GM21529 (cell line): ENCODE measurements around the gene CTSZ.
A peak's percentile ranks its signal among the peaks of the same experiment; 100 is the strongest.
"Not testable (repeated sequence)": the region's sequence is repeated elsewhere in the genome, so short reads cannot be mapped to it uniquely, and the experiment has no call there.

Source experiments
- ATAC-seq: cut with Tn5 transposase; IDR thresholded peaks from one replicate; pipeline ENCODE4 v1.9.1; 2021; ENCODE audit not compliant: unreplicated experiment

Gene CTSZ

GRCh38 chr20:59006864-59007664 lies at the start of gene CTSZ:
CTSZ (minus strand) TSS chr20:59007254; CDS start chr20:59007128, 126 bp downstream.
- peak; percentile 22 for ATAC-seq

GRCh38 chr20:59055302-59055701 lies 48.2 kb upstream of the CTSZ start:
- ATAC-seq = no peak

- no peak for ATAC-seq
Measured at GRCh38 chr20:59051666-59052185, 44.7 kb upstream of the CTSZ start.

- no peak for ATAC-seq
Measured at GRCh38 chr20:59050437-59050836, 43.4 kb upstream of the CTSZ start.

- no peak for ATAC-seq
Measured at GRCh38 chr20:59048681-59049030, 41.6 kb upstream of the CTSZ start.

- no peak for ATAC-seq
Measured at GRCh38 chr20:59047938-59048680, 41.1 kb upstream of the CTSZ start.

- no peak for ATAC-seq
Measured at GRCh38 chr20:59046862-59047261, 39.8 kb upstream of the CTSZ start.

- ATAC-seq = no peak
Measured at GRCh38 chr20:59044796-59045195, 37.7 kb upstream of the CTSZ start.

GRCh38 chr20:59044295-59044694 lies 37.2 kb upstream of the CTSZ start:
- ATAC-seq = no peak

GRCh38 chr20:59043698-59044097 lies 36.6 kb upstream of the CTSZ start:
- no peak for ATAC-seq

- ATAC-seq = peak; percentile 90
Measured at GRCh38 chr20:59042796-59043631, 36.0 kb upstream of the CTSZ start.

GRCh38 chr20:59042151-59042795 lies 35.2 kb upstream of the CTSZ start, which contains the start of gene PRELID3B:
PRELID3B (minus strand) TSS chr20:59042786; CDS start chr20:59042730, 56 bp downstream.
- ATAC-seq = peak; percentile 35

- ATAC-seq = not testable (repeated sequence)
Measured at GRCh38 chr20:59041487-59041886, 34.4 kb upstream of the CTSZ start.

GRCh38 chr20:59040667-59041066 lies 33.6 kb upstream of the CTSZ start:
- no peak for ATAC-seq

- ATAC-seq = no peak
Measured at GRCh38 chr20:59039233-59039632, 32.2 kb upstream of the CTSZ start.

- no peak for ATAC-seq
Measured at GRCh38 chr20:59037386-59037785, 30.3 kb upstream of the CTSZ start.

- ATAC-seq = no peak
Measured at GRCh38 chr20:59035381-59035780, 28.3 kb upstream of the CTSZ start.

- ATAC-seq = no peak
Measured at GRCh38 chr20:59033616-59034165, 26.6 kb upstream of the CTSZ start.

- no peak for ATAC-seq
Measured at GRCh38 chr20:59033093-59033492, 26.0 kb upstream of the CTSZ start.

GRCh38 chr20:59032713-59033059 lies 25.6 kb upstream of the CTSZ start:
- no peak for ATAC-seq
